ENCODE results near the gene MED20. TPM values are rescaled to one million over a fixed set of nuclear protein-coding genes. Genes with fewer than 3 reads are reported as not detected.

The MED20 gene
- total RNA-seq, 2 donors from 2014 or later = 25.5 to 33.0 TPM

DNA sequence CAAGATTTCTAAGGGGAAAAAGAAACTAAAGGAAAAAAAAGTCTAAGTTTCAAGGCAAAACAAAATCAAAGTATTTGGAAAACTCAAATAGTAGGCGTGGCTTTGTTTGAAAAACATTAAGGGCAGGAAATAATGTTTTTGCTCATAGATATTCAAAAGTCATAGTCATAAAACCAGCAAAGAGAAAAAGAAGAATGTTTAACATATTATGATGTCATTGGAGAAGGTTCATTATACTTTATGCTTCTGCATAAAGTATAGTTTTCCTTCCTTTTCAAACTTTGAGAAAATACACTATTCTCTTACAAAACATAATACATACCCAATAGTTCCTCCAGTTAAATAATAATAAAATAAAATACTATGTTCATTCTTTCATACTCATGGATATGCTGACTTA is 39.4 kb downstream of the MED20 start:
- Mint-ChIP-seq H3K9me3 (no peaks in the 10 kb centered on the region), H3K4me3 (no peak overlapping the region), H3K27ac (no peak overlapping the region), H3K36me3 (no peaks in the 10 kb centered on the region), H3K27me3 (no peaks in the 10 kb centered on the region), H3K4me1 (ENCODE audit: low read depth in 2 of 2) (no peaks in the 10 kb centered on the region)
- ATAC-seq (no peak), DNase-seq (ENCODE audit: low spot score) (no peak)

DNA sequence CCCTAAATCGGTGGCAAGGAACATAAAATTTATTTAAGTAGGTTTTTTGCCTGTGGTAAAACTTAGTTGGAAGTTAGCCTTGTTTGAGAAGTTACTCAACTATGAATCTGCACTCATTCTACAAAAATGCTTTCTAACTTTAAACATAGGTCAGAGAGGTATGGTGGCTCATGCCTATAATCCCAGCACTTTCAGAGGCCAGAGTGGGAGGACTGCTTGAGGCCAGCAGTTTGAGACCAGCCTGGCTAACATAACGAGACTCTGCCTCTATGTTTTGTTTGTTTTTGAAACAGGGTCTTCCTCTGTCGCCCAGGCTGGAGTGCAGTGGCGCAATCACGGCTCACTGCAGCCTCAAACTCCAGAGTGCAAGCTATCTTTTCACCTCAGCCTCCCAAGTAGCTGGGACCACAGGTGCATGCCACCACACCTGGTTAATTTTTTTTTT is 42.0 kb downstream of the MED20 start:
- Mint-ChIP-seq H3K9me3 (no peaks in the 10 kb centered on the region), H3K4me1 (ENCODE audit: low read depth in 2 of 2) (peaks cover 4% of the 10 kb centered on the region in 2 donors), H3K27me3 (no peaks in the 10 kb centered on the region), H3K36me3 (no peaks in the 10 kb centered on the region), H3K4me3 (no peak overlapping the region), H3K27ac (no peak overlapping the region)
- ATAC-seq = no peak
- DNase-seq (ENCODE audit: low spot score) = no peak

GRCh38 chr6:41878246-41878645 is 42.7 kb downstream of the MED20 start:
- DNase-seq (ENCODE audit: low spot score) (no peak), ATAC-seq (no peak)
- no peak overlapping the region for H3K27ac Mint-ChIP-seq
- no peaks in the 10 kb centered on the region for H3K27me3 Mint-ChIP-seq
- peaks cover 4% of the 10 kb centered on the region in 2 donors for H3K4me1 Mint-ChIP-seq (ENCODE audit: low read depth in 2 of 2)
- H3K36me3 Mint-ChIP-seq = no peaks in the 10 kb centered on the region
- no peaks in the 10 kb centered on the region for H3K9me3 Mint-ChIP-seq
- no peak overlapping the region for H3K4me3 Mint-ChIP-seq

GRCh38 chr6:41877051-41877680 is 43.8 kb downstream of the MED20 start:
- ATAC-seq = no peak
- DNase-seq (ENCODE audit: low spot score) = no peak

GRCh38 chr6:41874741-41875140 is 46.2 kb downstream of the MED20 start:
- H3K4me3 Mint-ChIP-seq = no peak overlapping the region

More at GRCh38 chr6:41877051-41877680, 43.8 kb downstream of the MED20 start:
- no peaks in the 10 kb centered on the region for H3K36me3 Mint-ChIP-seq
- no peaks in the 10 kb centered on the region for H3K9me3 Mint-ChIP-seq
- no peaks in the 10 kb centered on the region for H3K27me3 Mint-ChIP-seq
- peaks cover 4% of the 10 kb centered on the region in 2 donors for H3K4me1 Mint-ChIP-seq (ENCODE audit: low read depth in 2 of 2)
- H3K27ac Mint-ChIP-seq = no peak overlapping the region
- H3K4me3 Mint-ChIP-seq = no peak overlapping the region

GRCh38 chr6:41872147-41872546 is 48.8 kb downstream of the MED20 start:
- peaks cover 4% of the 10 kb centered on the region in 2 donors for H3K4me1 Mint-ChIP-seq (ENCODE audit: low read depth in 2 of 2)
- ATAC-seq (no peak), DNase-seq (ENCODE audit: low spot score) (no peak)
- H3K4me3 Mint-ChIP-seq = no peak overlapping the region
- H3K27ac Mint-ChIP-seq = no peak overlapping the region
- no peaks in the 10 kb centered on the region for H3K27me3 Mint-ChIP-seq
- H3K9me3 Mint-ChIP-seq = no peaks in the 10 kb centered on the region
- H3K36me3 Mint-ChIP-seq = no peaks in the 10 kb centered on the region

More at GRCh38 chr6:41874741-41875140, 46.2 kb downstream of the MED20 start:
- peaks cover 4% of the 10 kb centered on the region in 2 donors for H3K4me1 Mint-ChIP-seq (ENCODE audit: low read depth in 2 of 2)
- H3K9me3 Mint-ChIP-seq = no peaks in the 10 kb centered on the region
- no peaks in the 10 kb centered on the region for H3K27me3 Mint-ChIP-seq
- DNase-seq (ENCODE audit: low spot score) (no peak), ATAC-seq (no peak)
- no peak overlapping the region for H3K27ac Mint-ChIP-seq
- no peaks in the 10 kb centered on the region for H3K36me3 Mint-ChIP-seq

DNA sequence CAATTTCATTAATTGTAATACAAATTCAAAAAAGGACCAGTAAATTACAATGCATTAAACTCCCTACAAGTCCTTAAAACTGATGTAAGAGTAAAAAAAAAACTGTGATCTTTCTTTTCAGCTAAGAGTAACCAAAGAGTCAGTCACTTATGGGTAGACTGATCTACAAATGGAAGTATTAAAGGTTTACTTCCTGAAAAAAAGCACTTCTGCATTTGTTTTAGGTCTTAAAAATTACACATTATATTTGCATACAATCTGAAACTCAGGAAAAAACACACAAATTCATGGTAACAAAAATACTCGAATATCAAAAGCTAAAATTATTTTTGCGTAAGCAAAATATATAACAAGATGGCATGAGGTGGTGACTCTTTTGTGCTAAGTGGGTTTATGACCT is 49.2 kb downstream of the MED20 start:
- no peak for ATAC-seq
- no peak for DNase-seq (ENCODE audit: low spot score)
- no peaks in the 10 kb centered on the region for H3K9me3 Mint-ChIP-seq
- no peak overlapping the region for H3K27ac Mint-ChIP-seq
- peaks cover 4% of the 10 kb centered on the region in 2 donors for H3K4me1 Mint-ChIP-seq (ENCODE audit: low read depth in 2 of 2)
- no peak overlapping the region for H3K4me3 Mint-ChIP-seq
- no peaks in the 10 kb centered on the region for H3K27me3 Mint-ChIP-seq
- H3K36me3 Mint-ChIP-seq = no peaks in the 10 kb centered on the region

- ATAC-seq = no peak
- no peaks in the 10 kb centered on the region for H3K9me3 Mint-ChIP-seq
- no peaks in the 10 kb centered on the region for H3K36me3 Mint-ChIP-seq
- H3K27me3 Mint-ChIP-seq = no peaks in the 10 kb centered on the region
- no peak for DNase-seq (ENCODE audit: low spot score)
- H3K4me3 Mint-ChIP-seq = no peak overlapping the region
- no peak overlapping the region for H3K27ac Mint-ChIP-seq
- no peaks in the 10 kb centered on the region for H3K4me1 Mint-ChIP-seq (ENCODE audit: low read depth in 2 of 2)
Observed at GRCh38 chr6:41859356-41859755, 61.6 kb downstream of the MED20 start.

DNA sequence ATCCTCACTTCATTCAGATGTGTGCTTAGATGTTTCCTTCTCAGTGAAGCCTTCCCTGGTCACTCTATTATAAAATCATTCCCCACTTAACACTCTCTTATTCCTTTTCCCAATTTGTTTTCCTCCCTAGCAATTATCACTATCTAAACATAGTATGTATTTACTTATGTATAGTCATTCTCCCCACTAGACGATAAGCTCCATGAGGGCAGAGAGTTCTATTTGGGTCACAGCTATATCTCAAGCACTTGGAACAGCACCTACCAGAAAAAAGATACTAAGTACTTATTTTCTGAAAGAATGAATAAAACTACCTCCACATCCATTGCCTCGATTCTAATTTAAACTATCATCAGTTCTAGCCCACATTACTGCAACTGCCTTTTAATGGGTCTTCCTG is 62.2 kb downstream of the MED20 start:
- no peaks in the 10 kb centered on the region for H3K27me3 Mint-ChIP-seq

More for the DNA sequence above, 62.2 kb downstream of the MED20 start:
- H3K27ac Mint-ChIP-seq = no peak overlapping the region
- H3K36me3 Mint-ChIP-seq = no peaks in the 10 kb centered on the region
- no peaks in the 10 kb centered on the region for H3K4me1 Mint-ChIP-seq (ENCODE audit: low read depth in 2 of 2)
- H3K4me3 Mint-ChIP-seq = no peak overlapping the region
- no peak for ATAC-seq
- no peaks in the 10 kb centered on the region for H3K9me3 Mint-ChIP-seq
- DNase-seq (ENCODE audit: low spot score) = no peak

Other genes with a start within 250 kb of the MED20 start
- gene TFEB, start 185.5 kb downstream of the MED20 start, total RNA-seq = 10 to 100 TPM; 36.0 to 40.1 TPM
- not detected for gene PGC, start 173.7 kb downstream of the MED20 start, total RNA-seq
- gene FRS3, start 141.2 kb downstream of the MED20 start, total RNA-seq = 1 to 10 TPM; 7.4 to 9.5 TPM
- not detected for gene PRICKLE4, start 140.4 kb downstream of the MED20 start, total RNA-seq
- gene TOMM6, start 133.4 kb downstream of the MED20 start, total RNA-seq = 100 to 1,000 TPM; 208 to 284 TPM
- gene USP49, start 25.8 kb downstream of the MED20 start, total RNA-seq = 10 to 100 TPM in 1 of 2 donors, 1 to 10 TPM in 1; 8.2 to 15.3 TPM
- gene BYSL, start 360 bp upstream of the MED20 start, total RNA-seq = 10 to 100 TPM; 48.3 to 73.9 TPM
- 100 to 1,000 TPM; 382 to 466 TPM for gene CCND3, start 20.7 kb upstream of the MED20 start, total RNA-seq
- 10 to 100 TPM; 38.7 to 44.1 TPM for gene TAF8, start 129.4 kb upstream of the MED20 start, total RNA-seq
- under 1 TPM; 0.17 to 0.42 TPM for gene C6orf132, start 221.5 kb upstream of the MED20 start, total RNA-seq